K562 (cell line): ENCODE results near the gene LAPTM5. TPM values are rescaled to one million over a fixed set of nuclear protein-coding genes. Genes with fewer than 3 reads are reported as not detected.

Experiments
- ELK3 ChIP-seq: fragments of 450-650 bp; formaldehyde crosslinking; IDR thresholded peaks from 2 replicates; pipeline ENCODE4 v1.4.0; 2020; ENCODE audit warnings: mild to moderate bottlenecking
- GATAD2A ChIP-seq: fragments of 450-650 bp; IDR thresholded peaks from 2 replicates; pipeline ENCODE4 v1.6.1; 2017
- GTF2A2 ChIP-seq: IDR thresholded peaks from 2 replicates; pipeline ENCODE4 v1.6.1; 2016; ENCODE audit warnings: mild to moderate bottlenecking, missing genetic modification characterization, missing compliant biosample characterization
- KDM2B ChIP-seq: fragments of 250-450 bp; sonication (Bioruptor Pico); IDR thresholded peaks from 2 replicates; pipeline ENCODE4 v1.8.0; 2021; ENCODE audit warnings: mild to moderate bottlenecking, moderate library complexity
- PCBP1 ChIP-seq: fragments of 200-400 bp; formaldehyde crosslinking; IDR thresholded peaks from 2 replicates; pipeline ENCODE4 v1.6.1; 2018; ENCODE audit warnings: mild to moderate bottlenecking, low read depth, low read length; ENCODE audit not compliant: poor library complexity, severe bottlenecking
- PCBP2 ChIP-seq: fragments of 200-400 bp; formaldehyde crosslinking; IDR thresholded peaks from 2 replicates; pipeline ENCODE4 v1.6.1; 2018; ENCODE audit warnings: low read length, low read depth, mild to moderate bottlenecking, moderate library complexity; ENCODE audit not compliant: poor library complexity, severe bottlenecking
- PTBP1 ChIP-seq: fragments of 200-400 bp; formaldehyde crosslinking; IDR thresholded peaks from 2 replicates; pipeline ENCODE4 v1.6.1; 2017; ENCODE audit warnings: low read depth, low read length
- SIN3A ChIP-seq, 2 experiments: fragments of 150-350 bp in 1 of 2; IDR thresholded peaks; 2 replicates each; pipeline ENCODE4 v1.6.1; 2011 to 2016; ENCODE audit warnings: borderline replicate concordance in 2 of 2, low read depth in 2 of 2, low read length in 2 of 2, mild to moderate bottlenecking in 2 of 2, moderate library complexity in 2 of 2; ENCODE audit not compliant: control insufficient read depth in 1 of 2
- ZBTB33 ChIP-seq: sonication (generic); formaldehyde crosslinking; IDR thresholded peaks from 2 replicates; pipeline ENCODE4 v1.8.1; 2023; ENCODE audit warnings: mild to moderate bottlenecking, missing genetic modification reagents
- ZNF197 ChIP-seq: fragments of 200-800 bp; sonication (Bioruptor generic); IDR thresholded peaks from 2 replicates; pipeline ENCODE4 v1.6.1; 2016; ENCODE audit warnings: low read depth, missing genetic modification characterization, missing compliant biosample characterization
- ZNF398 ChIP-seq: fragments of 250-450 bp; sonication (Bioruptor Pico); IDR thresholded peaks from 2 replicates; pipeline ENCODE4 v1.8.0; 2021; ENCODE audit warnings: moderate library complexity, mild to moderate bottlenecking, inconsistent platforms
- ZNF584 ChIP-seq: fragments of 200-800 bp; sonication (Bioruptor generic); IDR thresholded peaks from 2 replicates; pipeline ENCODE4 v1.6.1; 2016; ENCODE audit warnings: low read depth, mild to moderate bottlenecking, missing genetic modification characterization, missing compliant biosample characterization
- ZNF830 ChIP-seq: fragments of 250-450 bp; sonication (Bioruptor Pico); IDR thresholded peaks from 2 replicates; pipeline ENCODE4 v1.5.0; 2021; ENCODE audit warnings: mild to moderate bottlenecking
- polyA plus RNA-seq, 8 experiments: library from polyadenylated mRNA; depleted of rRNA in 4 of 8; stranded (reverse) in 5 of 8; unstranded in 3 of 8; fragments of >200 nt; fragmentation: Nextera tagmentation in 2 of 8; fragmentation: Illumina TruSeq in 1 of 8; extraction: Ambion mirVana in 2 of 8; extraction: Trizol in 1 of 8; gene quantifications; 2 replicates each; pipeline versions ENCODE4 v1.2.1 to v1.2.3, GENCODE V29; 2011 to 2014; ENCODE audit warnings: inconsistent platforms in 1 of 8, missing spikeins in 1 of 8
- total RNA-seq, 7 experiments: library from RNA; depleted of rRNA in 6 of 7; stranded (reverse); fragments of >200 nt in 6 of 7; fragmentation: Illumina TruSeq in 2 of 7; extraction: Trizol in 2 of 7; gene quantifications; 2 replicates each; pipeline versions ENCODE4 v1.2.1 to v1.2.3, GENCODE V29; 2011 to 2021; ENCODE audit warnings: low replicate concordance in 1 of 7

The LAPTM5 gene
- total and polyA plus RNA-seq, 9 of the 15 experiments (the other 6 are each of a cell fraction or from before 2014, with no cell fraction given): 2.4 to 47.3 (median 20.3) TPM

GRCh38 chr1:30765556-30766434 lies 8.2 kb upstream of the LAPTM5 start (continued):
- TF ChIP-seq PCBP2 (no peak), GATAD2A (no peak), SIN3A (IDR thresholded peaks at IDR 0.05; ENCODE audit: borderline replicate concordance in 2 of 2, control insufficient read depth in 1 of 2, low read depth in 2 of 2, low read length in 2 of 2) (no peak), PTBP1 (peak; percentile 92), ZNF398 (CRISPR knock-in tag) (no peak), ZNF584 (CRISPR knock-in tag) (peak; percentile 62; the same call in 1 of the 2 replicates), KDM2B (no peak), PCBP1 (no peak), GTF2A2 (0 out of 2 replicates have a peak, but pooled peaks have one; percentile 36), ZNF197 (CRISPR knock-in tag) (peak; percentile 75; the same call in 1 of the 2 replicates), ZNF830 (CRISPR knock-in tag) (peak; percentile 10; the same call in 1 of the 2 replicates), ELK3 (CRISPR knock-in tag) (no peak), ZBTB33 (CRISPR knock-in tag) (peak; percentile 100)
